Stomach (tissue), 9 donors: ENCODE measurements around the gene PGGT1B. TPM values are rescaled to one million over a fixed set of nuclear protein-coding genes. Genes with fewer than 3 reads are reported as not detected.

Experiments used
- DNase-seq, 2 donors: peaks; one replicate each; pipeline versions ENCODE4 v3.0.0 to v3.0.0-alpha.2; 2013 to 2019
- H3K27ac ChIP-seq, 5 donors: fragments of 200-600 bp in 4 of 5; sonication (generic) in 4 of 5; one replicate each; pipeline ENCODE4 v1.5.1; 2013 to 2019; ENCODE audit warnings: mild to moderate bottlenecking in 1 of 5, moderate library complexity in 1 of 5
- H3K27me3 ChIP-seq, 3 donors: fragments of 200-600 bp; sonication (generic); one replicate each; pipeline ENCODE4 v1.5.1; 2017 to 2019; ENCODE audit warnings: mixed run types in 1 of 3
- H3K36me3 ChIP-seq, 4 donors: fragments of 200-600 bp; sonication (generic); 1 replicate in 3 of 4; 2 replicates in 1 of 4; pipeline ENCODE4 v1.5.1; 2016 to 2019
- H3K4me1 ChIP-seq, 4 donors: fragments of 200-600 bp; sonication (generic); one replicate each; pipeline ENCODE4 v1.5.1; 2016 to 2019
- H3K4me3 ChIP-seq, 4 donors: fragments of 200-600 bp; sonication (generic) in 3 of 4; one replicate each; pipeline ENCODE4 v1.5.1; 2016 to 2019; ENCODE audit warnings: mild to moderate bottlenecking in 1 of 4
- H3K9me3 ChIP-seq, 4 donors: fragments of 200-600 bp; sonication (generic); one replicate each; pipeline ENCODE4 v1.5.1; 2016 to 2019
- EP300 ChIP-seq: sonication (generic); formaldehyde crosslinking; IDR thresholded peaks from one replicate; pipeline ENCODE4 v1.6.1; 2017; ENCODE audit warnings: antibody characterized with exemption
- POLR2A ChIP-seq, 4 donors: fragments of 450-650 bp; IDR thresholded peaks; one replicate each; pipeline ENCODE4 v1.6.1; 2016; ENCODE audit warnings: antibody characterized with exemption in 4 of 4, control low read depth in 2 of 4, mild to moderate bottlenecking in 1 of 4, moderate library complexity in 1 of 4
- POLR2AphosphoS5 ChIP-seq, 3 donors: sonication (generic); formaldehyde crosslinking; IDR thresholded peaks; one replicate each; pipeline ENCODE4 v1.6.1; 2016; ENCODE audit warnings: antibody characterized with exemption in 3 of 3
- WGBS, 5 donors: extraction: QIAGEN DNeasy Blood & Tissue Kit in 3 of 5; methylation state at CpG; one replicate each; pipeline versions ENCODE4 v1.1.5 to v1.1.7; 2013 to 2018; 5-methylcytosine and 5-hydroxymethylcytosine counted together
- intact Hi-C: fragments of 100-400 bp; cut with DNase I; formaldehyde crosslinking; loops from one replicate; pipeline ENCODE4 v1.15.1; 2023; ENCODE audit warnings: low total_unique reads
- polyA plus RNA-seq, 3 donors: library from polyadenylated mRNA; stranded (reverse); fragments of 200-250 nt; gene quantifications; one replicate each; pipeline ENCODE4 v1.2.3, GENCODE V29; 2013
- total RNA-seq, 5 donors: library from RNA; depleted of rRNA; stranded (reverse); fragments of >200 nt; gene quantifications; one replicate each; pipeline versions ENCODE4 v1.1.0 to v1.2.3, GENCODE V29; 2014 to 2016
- TF ChIP-seq, protein P1 (sequence below), 7 experiments: fragments of 450-650 bp in 4 of 7; fragments of 200-600 bp in 3 of 7; sonication (generic) in 3 of 7; IDR thresholded peaks; one replicate each; pipeline ENCODE4 v1.5.1; 2016 to 2019; ENCODE audit warnings: antibody characterized with exemption in 7 of 7, control low read depth in 2 of 7, mild to moderate bottlenecking in 1 of 7
- donor health status: healthy with polysubstance abuse.
- donor health status: Bipolar disorder and iron deficiency.
- donor health status: healthy.

PGGT1B gene
- total and polyA plus RNA-seq, 8 donors, result 2.4 to 62.5 (median 5.0) TPM

DNA sequence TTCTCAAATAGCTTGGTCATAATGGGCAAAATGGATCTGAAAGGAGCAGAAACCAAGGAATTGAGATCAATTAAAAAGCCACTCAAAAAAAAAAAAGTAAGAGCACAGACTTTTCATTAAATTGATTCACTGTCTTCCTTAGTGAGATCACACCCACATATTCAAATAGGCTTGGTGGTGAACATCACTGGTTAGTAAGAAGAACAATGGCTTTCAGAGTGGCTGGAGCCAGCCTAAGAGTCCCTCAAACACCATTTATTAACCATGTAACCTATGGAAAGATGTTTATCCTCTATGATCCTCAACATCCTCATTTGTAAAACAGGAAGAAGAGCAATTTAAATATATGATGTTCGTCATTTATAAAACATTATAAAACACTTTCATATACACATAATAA lies 21.3 kb upstream of the PGGT1B start:
- no peak overlapping the region for H3K27ac ChIP-seq
- TF ChIP-seq POLR2AphosphoS5 (IDR thresholded peaks at IDR 0.05) (no peak), EP300 (no peak), POLR2A (IDR thresholded peaks at IDR 0.05) (no peak)
- TF ChIP-seq, protein P1, sequence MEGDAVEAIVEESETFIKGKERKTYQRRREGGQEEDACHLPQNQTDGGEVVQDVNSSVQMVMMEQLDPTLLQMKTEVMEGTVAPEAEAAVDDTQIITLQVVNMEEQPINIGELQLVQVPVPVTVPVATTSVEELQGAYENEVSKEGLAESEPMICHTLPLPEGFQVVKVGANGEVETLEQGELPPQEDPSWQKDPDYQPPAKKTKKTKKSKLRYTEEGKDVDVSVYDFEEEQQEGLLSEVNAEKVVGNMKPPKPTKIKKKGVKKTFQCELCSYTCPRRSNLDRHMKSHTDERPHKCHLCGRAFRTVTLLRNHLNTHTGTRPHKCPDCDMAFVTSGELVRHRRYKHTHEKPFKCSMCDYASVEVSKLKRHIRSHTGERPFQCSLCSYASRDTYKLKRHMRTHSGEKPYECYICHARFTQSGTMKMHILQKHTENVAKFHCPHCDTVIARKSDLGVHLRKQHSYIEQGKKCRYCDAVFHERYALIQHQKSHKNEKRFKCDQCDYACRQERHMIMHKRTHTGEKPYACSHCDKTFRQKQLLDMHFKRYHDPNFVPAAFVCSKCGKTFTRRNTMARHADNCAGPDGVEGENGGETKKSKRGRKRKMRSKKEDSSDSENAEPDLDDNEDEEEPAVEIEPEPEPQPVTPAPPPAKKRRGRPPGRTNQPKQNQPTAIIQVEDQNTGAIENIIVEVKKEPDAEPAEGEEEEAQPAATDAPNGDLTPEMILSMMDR (IDR thresholded peaks at IDR 0.05), result no peak
- H3K9me3 ChIP-seq, result no peaks in the 10 kb centered on the region
- intact Hi-C loops, result no loop called here
- WGBS, 5 donors, result 91 to 97% (median 93%) methylated on average over 1 of the region's 1 CpG
- H3K4me3 ChIP-seq, result no peak overlapping the region
- H3K36me3 ChIP-seq, result no peaks in the 10 kb centered on the region
- H3K4me1 ChIP-seq, result no peaks in the 10 kb centered on the region
- H3K27me3 ChIP-seq, result no peaks in the 10 kb centered on the region
- DNase-seq, result no peak

DNA sequence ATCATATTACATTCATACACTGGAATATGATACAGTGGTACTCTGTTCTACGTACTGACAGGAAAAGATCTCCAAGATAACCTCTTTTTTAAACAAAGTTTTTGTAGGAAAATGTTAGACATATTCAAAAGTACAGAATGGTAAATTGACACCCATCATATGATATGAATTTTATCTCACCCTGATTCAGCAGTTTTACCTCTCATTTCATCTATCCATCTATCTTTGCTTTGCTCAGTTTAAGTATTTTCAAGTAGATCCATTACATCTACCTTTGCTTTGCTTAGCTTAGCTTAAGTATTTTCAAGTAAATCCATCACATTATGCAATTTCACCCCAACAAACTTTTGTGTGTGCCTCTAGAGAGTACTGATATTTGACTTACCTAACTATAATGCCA lies 19.5 kb upstream of the PGGT1B start:
- H3K27me3 ChIP-seq, result no peaks in the 10 kb centered on the region
- intact Hi-C loops, result no loop called here
- H3K36me3 ChIP-seq, result no peaks in the 10 kb centered on the region
- no peaks in the 10 kb centered on the region for H3K9me3 ChIP-seq
- H3K4me1 ChIP-seq, result no peaks in the 10 kb centered on the region
- no peak for DNase-seq
- WGBS, 5 donors, result 87 to 100% (median 98%) methylated on average over 1 of the region's 1 CpG
- no peak overlapping the region for H3K4me3 ChIP-seq
- no peak overlapping the region for H3K27ac ChIP-seq
- TF ChIP-seq POLR2AphosphoS5 (IDR thresholded peaks at IDR 0.05), result no peak
- TF ChIP-seq, protein P1 (IDR thresholded peaks at IDR 0.05), result no peak
- TF ChIP-seq EP300, result no peak
- no peak for TF ChIP-seq POLR2A (IDR thresholded peaks at IDR 0.05)

DNA sequence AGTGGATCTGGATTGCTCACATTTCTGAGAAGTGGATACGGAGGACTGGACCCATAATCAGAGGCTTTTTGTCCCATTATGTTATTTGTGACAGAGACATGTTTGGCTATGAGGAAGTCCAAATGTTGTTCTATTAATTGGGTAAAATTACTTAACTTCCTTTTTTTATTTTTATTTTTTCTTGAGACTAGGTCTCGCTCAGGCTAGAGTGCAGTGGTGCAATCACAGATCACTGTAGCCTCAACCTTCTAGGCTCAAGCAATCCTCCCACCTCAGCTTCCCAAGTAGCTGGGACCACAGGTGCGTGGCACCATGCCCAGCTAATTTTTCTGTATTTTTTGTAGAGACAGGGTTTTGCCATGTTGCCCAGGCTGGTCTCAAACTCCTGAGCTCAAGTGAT lies 11.9 kb upstream of the PGGT1B start:
- WGBS, 5 donors, result 83 to 95% (median 92%) methylated on average over 3 of the region's 3 CpGs
- Histone ChIP-seq H3K4me1 (no peaks in the 10 kb centered on the region), H3K4me3 (no peak overlapping the region), H3K27ac (no peak overlapping the region), H3K9me3 (no peaks in the 10 kb centered on the region), H3K27me3 (no peaks in the 10 kb centered on the region), H3K36me3 (peaks cover 0 to 51% (median 40%) of the 10 kb centered on the region in 4 donors)
- no peak for DNase-seq
- intact Hi-C loops, result no loop called here
- TF ChIP-seq POLR2A (IDR thresholded peaks at IDR 0.05), result no peak
- no peak for TF ChIP-seq EP300

DNA sequence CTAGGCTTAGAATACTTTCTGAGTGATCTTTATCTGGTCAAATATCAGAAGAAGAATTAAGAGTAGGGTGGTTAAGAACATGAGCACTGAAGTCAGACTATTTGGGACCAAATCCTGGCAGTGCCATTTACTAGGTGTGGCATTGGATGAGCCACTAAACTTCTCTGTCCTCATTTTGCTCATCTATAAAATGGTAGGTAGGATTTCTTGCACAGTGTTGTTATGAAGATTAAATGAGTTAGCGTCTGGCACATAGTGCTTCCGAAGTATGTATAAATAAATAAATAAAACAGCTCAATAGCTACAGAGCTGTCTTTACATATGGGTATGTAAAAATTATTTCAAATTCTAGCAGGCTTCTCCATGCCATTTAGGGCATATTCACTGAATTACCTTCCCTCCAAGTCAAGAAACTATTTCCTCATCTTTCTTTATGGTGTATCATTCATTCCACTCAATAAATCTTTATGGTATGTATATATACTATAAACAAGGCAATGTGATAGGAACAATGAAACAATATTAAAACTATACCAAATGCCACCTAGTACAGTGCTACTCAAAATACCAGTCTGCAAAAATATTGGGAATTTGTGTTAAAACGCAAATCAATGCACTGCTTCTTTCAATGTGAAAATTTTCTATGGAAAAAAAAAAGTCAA lies 9.8 kb upstream of the PGGT1B start:
- H3K27ac ChIP-seq, result peak overlapping the region in 1 of 5 donors; percentile 27
- DNase-seq, result no peak
- TF ChIP-seq POLR2AphosphoS5 (IDR thresholded peaks at IDR 0.05), result no peak
- TF ChIP-seq, protein P1 (IDR thresholded peaks at IDR 0.05), result no peak
- no peak for TF ChIP-seq POLR2A (IDR thresholded peaks at IDR 0.05)
- TF ChIP-seq EP300, result no peak
- no peaks in the 10 kb centered on the region for H3K9me3 ChIP-seq
- peaks cover 0 to 61% (median 47%) of the 10 kb centered on the region in 4 donors for H3K36me3 ChIP-seq
- no peaks in the 10 kb centered on the region for H3K27me3 ChIP-seq
- no peak overlapping the region for H3K4me3 ChIP-seq
- intact Hi-C loops, result no loop called here
- WGBS, 5 donors, result 82 to 98% (median 92%) methylated on average over 3 of the region's 3 CpGs
- H3K4me1 ChIP-seq, result no peaks in the 10 kb centered on the region

DNA sequence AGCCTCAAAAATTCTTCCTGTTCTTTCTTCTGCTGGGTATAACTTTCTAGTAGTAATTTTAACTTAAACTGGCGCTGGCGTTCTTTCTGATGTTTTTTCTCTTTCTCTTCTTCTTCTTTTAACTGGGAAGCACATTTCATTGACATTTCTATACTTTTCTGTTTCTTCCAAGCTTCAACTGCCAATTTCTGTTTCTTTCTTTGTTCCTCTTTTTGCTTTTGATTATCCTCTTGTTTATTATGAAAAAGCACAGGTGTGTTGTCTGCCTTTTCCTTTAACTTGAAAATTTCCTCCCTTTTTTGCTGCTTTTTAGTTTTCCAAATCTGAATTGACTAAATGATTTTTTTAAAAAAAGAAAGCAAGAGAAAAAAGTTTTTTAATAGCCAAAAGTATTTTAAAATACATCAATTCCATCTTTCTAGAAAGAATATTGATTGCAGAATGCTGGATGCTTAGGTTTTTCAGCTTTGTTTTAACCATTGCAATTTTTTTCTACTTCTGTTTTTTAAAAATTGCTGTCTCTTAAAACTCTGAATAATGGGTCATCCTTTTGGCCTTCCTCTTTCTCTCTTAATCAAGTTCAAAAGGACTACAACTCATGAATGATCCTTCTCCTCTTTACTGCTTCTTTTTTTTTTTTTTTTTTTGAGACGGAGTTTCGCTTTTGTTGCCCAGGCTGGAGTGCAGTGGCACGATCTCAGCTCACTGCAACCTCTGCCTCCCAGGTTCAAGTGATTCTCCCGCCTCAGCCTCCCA lies 8.8 kb upstream of the PGGT1B start:
- Histone ChIP-seq H3K27me3 (no peaks in the 10 kb centered on the region), H3K27ac (peak overlapping the region in 1 of 5 donors; percentile 27), H3K9me3 (no peaks in the 10 kb centered on the region), H3K4me3 (no peak overlapping the region), H3K4me1 (no peaks in the 10 kb centered on the region), H3K36me3 (peaks cover 0 to 65% (median 55%) of the 10 kb centered on the region in 4 donors)
- WGBS, 5 donors, result 85 to 96% (median 92%) methylated on average over 3 to 6 of the region's 6 CpGs
- no peak for TF ChIP-seq POLR2A (IDR thresholded peaks at IDR 0.05)
- TF ChIP-seq POLR2AphosphoS5 (IDR thresholded peaks at IDR 0.05), result no peak
- no peak for TF ChIP-seq EP300
- TF ChIP-seq, protein P1 (IDR thresholded peaks at IDR 0.05), result no peak
- intact Hi-C loops, result no loop called here
- DNase-seq, result no peak
